HepG2 (cell line): ENCODE results near the gene VEZT. TPM values are rescaled to one million over a fixed set of nuclear protein-coding genes. Genes with fewer than 3 reads are reported as not detected.

Experiments
- ATAC-seq: fragments of 200-7000 bp; cut with Tn5 transposase; 3 replicates; pipeline ENCODE4 v1.9.1; 2020; ENCODE audit warnings: mild to moderate bottlenecking, moderate library complexity
- BruUV-seq: library from RNA; stranded (reverse); fragments of 400-500 nt; replicated peaks from 2 replicates; lab custom pipeline; 2021; lab: Mats Ljungman, UMichigan
- CTCF ChIA-PET: fragments of 300-600 bp; formaldehyde crosslinking; extraction: SDS; loops from one replicate; lab custom pipeline; 2021; ENCODE audit warnings: low total read pairs, inconsistent platforms, low intra/inter-chr PET ratio; lab: Yijun Ruan, JAX
- POLR2A ChIA-PET: fragments of 350-600 bp; sonication (Branson Sonifier 250); formaldehyde crosslinking; loops from one replicate; lab custom pipeline; 2020; ENCODE audit warnings: antibody characterized with exemption, inconsistent platforms; lab: Yijun Ruan, JAX
- DNase-seq: peaks from one replicate; pipeline ENCODE4 v3.0.0-alpha.2; 2015; ENCODE audit warnings: low spot score
- FAIRE-seq: peaks from 3 replicates; lab custom pipeline; 2011; peaks lifted over from hg19 to GRCh38; lab: Jason Lieb, UNC
- H2AFZ ChIP-seq: one replicate; pipeline ENCODE4 v1.6.1; 2011; ENCODE audit warnings: low read length, inconsistent platforms
- H3K27ac ChIP-seq: fragments of 300-600 bp; 3 replicates; pipeline ENCODE4 v1.8.0; 2011; ENCODE audit warnings: mixed run types, mild to moderate bottlenecking, mixed read lengths, low read length, inconsistent platforms; ENCODE audit not compliant: insufficient read depth; ENCODE audit errors: extremely low read length
- H3K27me3 ChIP-seq, 2 experiments: fragments of 200-600 bp in 1 of 2; 2 replicates in 1 of 2; 3 replicates in 1 of 2; pipeline versions ENCODE4 v1.6.0 to v1.8.0; 2011; ENCODE audit warnings: low read length in 2 of 2, mild to moderate bottlenecking in 2 of 2, moderate library complexity in 2 of 2, inconsistent platforms in 1 of 2; ENCODE audit not compliant: insufficient read depth in 2 of 2, control insufficient read depth in 1 of 2
- H3K36me3 ChIP-seq, 2 experiments: fragments of 200-600 bp in 1 of 2; replicated peaks in 1 of 2; 2 replicates in 1 of 2; 3 replicates in 1 of 2; pipeline versions ENCODE4 v1.5.1 to v1.8.0; 2011; ENCODE audit warnings: low read length in 2 of 2, inconsistent platforms in 1 of 2; ENCODE audit not compliant: insufficient read depth in 2 of 2, control insufficient read depth in 1 of 2
- H3K4me1 ChIP-seq: 2 replicates; pipeline ENCODE4 v1.5.1; 2012; ENCODE audit warnings: low read length, inconsistent platforms; ENCODE audit not compliant: insufficient read depth
- H3K4me2 ChIP-seq: 2 replicates; pipeline ENCODE4 v1.6.0; 2011; ENCODE audit warnings: low read depth, low read length, inconsistent platforms
- H3K4me3 ChIP-seq, 3 experiments: fragments of 200-600 bp in 1 of 3; sonication (generic), shearing (Covaris generic) in 1 of 3; replicated peaks in 1 of 3; 2 replicates each; pipeline ENCODE4 v1.5.1; 2011 to 2016; ENCODE audit warnings: low read length in 3 of 3, inconsistent platforms in 2 of 3, low read depth in 2 of 3, mild to moderate bottlenecking in 2 of 3, control low read depth in 1 of 3, mixed read lengths in 1 of 3; ENCODE audit not compliant: insufficient read depth in 1 of 3
- H3K79me2 ChIP-seq: one replicate; pipeline ENCODE4 v1.6.1; 2011; ENCODE audit warnings: low read length, inconsistent platforms; ENCODE audit not compliant: insufficient read depth
- H3K9ac ChIP-seq: 2 replicates; pipeline ENCODE4 v1.6.0; 2011; ENCODE audit warnings: mild to moderate bottlenecking, low read depth, low read length, inconsistent platforms; ENCODE audit not compliant: insufficient read depth
- H3K9me3 ChIP-seq: 2 replicates; pipeline ENCODE4 v1.5.1; 2012; ENCODE audit warnings: mild to moderate bottlenecking, low read length
- H4K20me1 ChIP-seq: 2 replicates; pipeline ENCODE4 v1.6.0; 2011; ENCODE audit warnings: inconsistent platforms, mild to moderate bottlenecking, low read length, moderate library complexity; ENCODE audit not compliant: insufficient read depth
- BRCA1 ChIP-seq: sonication (generic); formaldehyde crosslinking; IDR thresholded peaks from 2 replicates; pipeline ENCODE4 v1.4.0; 2020; ENCODE audit warnings: missing genetic modification reagents
- DNMT1 ChIP-seq: sonication (generic); formaldehyde crosslinking; IDR thresholded peaks from 2 replicates; pipeline ENCODE4 v1.5.1; 2020; ENCODE audit warnings: mild to moderate bottlenecking, missing genetic modification reagents
- DR1 ChIP-seq: sonication (generic); formaldehyde crosslinking; IDR thresholded peaks from 2 replicates; pipeline ENCODE4 v1.8.0; 2021; ENCODE audit warnings: mild to moderate bottlenecking, missing genetic modification reagents, inconsistent platforms
- ELF1 ChIP-seq: sonication (generic); formaldehyde crosslinking; IDR thresholded peaks from 2 replicates; pipeline ENCODE4 v1.4.0; 2020; ENCODE audit warnings: missing genetic modification reagents
- HOXA3 ChIP-seq: sonication (generic); formaldehyde crosslinking; IDR thresholded peaks from 2 replicates; pipeline ENCODE4 v1.5.0; 2020; ENCODE audit warnings: missing genetic modification reagents
- LCORL ChIP-seq, 2 experiments: fragments of 450-650 bp in 1 of 2; sonication (generic) in 1 of 2; formaldehyde crosslinking in 1 of 2; IDR thresholded peaks; 2 replicates each; pipeline versions ENCODE4 v1.5.0 to v1.6.1; 2017 to 2020; ENCODE audit warnings: antibody characterized with exemption in 1 of 2, missing genetic modification reagents in 1 of 2
- RNF2 ChIP-seq: fragments of 450-650 bp; conservative IDR thresholded peaks from 2 replicates; pipeline ENCODE4 v1.6.1; 2016; ENCODE audit warnings: low read depth
- TCF7L2 ChIP-seq: IDR thresholded peaks from 2 replicates; pipeline ENCODE4 v1.6.1; 2011; ENCODE audit warnings: mild to moderate bottlenecking, low read depth, low read length, moderate library complexity
- TSC22D2 ChIP-seq: sonication (generic); formaldehyde crosslinking; IDR thresholded peaks from 2 replicates; pipeline ENCODE4 v1.5.1; 2020; ENCODE audit warnings: missing genetic modification reagents, mild to moderate bottlenecking, borderline replicate concordance
- ZEB1 ChIP-seq: IDR thresholded peaks from 2 replicates; pipeline ENCODE4 v1.6.1; 2012; ENCODE audit warnings: mild to moderate bottlenecking, low read depth, inconsistent platforms; ENCODE audit not compliant: insufficient replicate concordance
- ZNF12 ChIP-seq: sonication (generic); formaldehyde crosslinking; IDR thresholded peaks from 2 replicates; pipeline ENCODE4 v1.5.0; 2020; ENCODE audit warnings: missing genetic modification reagents
- ZNF280D ChIP-seq: sonication (generic); formaldehyde crosslinking; IDR thresholded peaks from 2 replicates; pipeline ENCODE4 v1.5.1; 2020; ENCODE audit warnings: mild to moderate bottlenecking, missing genetic modification reagents
- ZNF556 ChIP-seq: sonication (generic); formaldehyde crosslinking; IDR thresholded peaks from 2 replicates; pipeline ENCODE4 v1.4.0; 2020; ENCODE audit warnings: mild to moderate bottlenecking, missing genetic modification reagents, borderline replicate concordance
- ZNF570 ChIP-seq: sonication (generic); formaldehyde crosslinking; IDR thresholded peaks from 2 replicates; pipeline ENCODE4 v1.4.0; 2020; ENCODE audit warnings: mild to moderate bottlenecking, missing genetic modification reagents, borderline replicate concordance
- ZNF687 ChIP-seq: sonication (generic); formaldehyde crosslinking; IDR thresholded peaks from 2 replicates; pipeline ENCODE4 v1.5.1; 2020; ENCODE audit warnings: mild to moderate bottlenecking, missing genetic modification reagents, moderate library complexity
- ZSCAN31 ChIP-seq: sonication (generic); formaldehyde crosslinking; IDR thresholded peaks from 2 replicates; pipeline ENCODE4 v1.5.0; 2020; ENCODE audit warnings: low read depth, mild to moderate bottlenecking, missing genetic modification reagents
- ZSCAN9 ChIP-seq: IDR thresholded peaks from 2 replicates; pipeline ENCODE4 v1.6.1; 2016; ENCODE audit warnings: borderline replicate concordance
- WGBS: methylation state at CpG from one replicate; pipeline ENCODE4 v1.1.6; 2017; ENCODE audit warnings: low lambda C conversion rate; 5-methylcytosine and 5-hydroxymethylcytosine counted together
- in situ Hi-C: cut with HindIII; loops from 2 replicates; pipeline ENCODE4 v1.10.0; 2017; ENCODE audit warnings: low pct_unique_long_range_greater_than_20kb; ENCODE audit not compliant: extremely low pct_ligation_motif_present
- intact Hi-C: fragments of 100-400 bp; cut with micrococcal nuclease; formaldehyde crosslinking; loops from one replicate; pipeline ENCODE4 v1.10.0; 2022; ENCODE audit not compliant: unreplicated experiment
- polyA plus RNA-seq, 8 experiments: library from polyadenylated mRNA; depleted of rRNA in 3 of 8; stranded (reverse) in 7 of 8; unstranded in 1 of 8; fragments of >200 nt; fragmentation: Illumina TruSeq in 4 of 8; extraction: Trizol in 4 of 8; gene quantifications; 2 replicates each; pipeline versions ENCODE4 v1.2.1 to v1.2.3, GENCODE V29; 2011 to 2016; ENCODE audit warnings: low read depth in 4 of 8, missing spikeins in 1 of 8, mixed read lengths in 1 of 8; ENCODE audit not compliant: insufficient read depth in 1 of 8
- total RNA-seq, 5 experiments: library from RNA; depleted of rRNA; stranded (reverse); fragments of >200 nt; fragmentation: Illumina TruSeq; extraction: Trizol; gene quantifications; 2 replicates each; pipeline ENCODE4 v1.2.3, GENCODE V29; 2016; ENCODE audit warnings: low read depth in 1 of 5

The VEZT gene
- total and polyA plus RNA-seq, 2 of the 13 experiments (the other 11 are each of a cell fraction or from before 2014, with no cell fraction given) = 35.5 to 51.6 TPM

- BruUV-seq = no TSS peak
- H3K79me2 ChIP-seq = peaks cover 40% of the 10 kb centered on the region
- no peak for FAIRE-seq
Measured at GRCh38 chr12:95244350-95244749, 26.7 kb downstream of the VEZT start.

GRCh38 chr12:95248095-95248494 lies 30.5 kb downstream of the VEZT start:
- 97% methylated on average over 1 of the region's 1 CpG for WGBS
- H4K20me1 ChIP-seq = peaks cover 2% of the 10 kb centered on the region; the same call in 1 of the 2 replicates
- no peak overlapping the region for H2AFZ ChIP-seq
- no TSS peak for BruUV-seq
- H3K79me2 ChIP-seq = peaks cover 30% of the 10 kb centered on the region
- FAIRE-seq (no peak), ATAC-seq (no peak), DNase-seq (no peak)
- ChIA-PET CTCF (no interaction called here), POLR2A (no interaction called here)
- no peak overlapping the region for H3K4me3 ChIP-seq
- H3K9ac ChIP-seq = no peak overlapping the region
- H3K9me3 ChIP-seq = no peaks in the 10 kb centered on the region
- H3K36me3 ChIP-seq = peaks cover 3 to 4% of the 10 kb centered on the region in 2 experiments; a peak in 4 of 5 replicates
- no peaks in the 10 kb centered on the region; a peak in 1 of 5 replicates for H3K27me3 ChIP-seq
- no peak overlapping the region for H3K27ac ChIP-seq
- no peak overlapping the region for H3K4me2 ChIP-seq
- intact Hi-C loops = no loop called here
- in situ Hi-C loops = no loop called here
- H3K4me1 ChIP-seq = peaks cover 13% of the 10 kb centered on the region; the same call in 1 of the 2 replicates
- TF ChIP-seq ZNF687 (CRISPR knock-in tag) (no peak), ZNF280D (CRISPR knock-in tag) (no peak), LCORL (IDR thresholded peaks at IDR 0.05) (no peak), LCORL (CRISPR knock-in tag; IDR thresholded peaks at IDR 0.05) (no peak)

More at GRCh38 chr12:95244350-95244749, 26.7 kb downstream of the VEZT start:
- Histone ChIP-seq H2AFZ (no peak overlapping the region), H3K9ac (no peak overlapping the region), H4K20me1 (0 out of 2 replicates have a peak, but pooled peaks cover 2% of the 10 kb centered on the region), H3K27ac (no peak overlapping the region), H3K36me3 (peaks cover 4% of the 10 kb centered on the region in 2 experiments; a peak in 2 of 5 replicates), H3K9me3 (no peaks in the 10 kb centered on the region), H3K4me2 (no peak overlapping the region), H3K27me3 (no peaks in the 10 kb centered on the region; a peak in 1 of 5 replicates), H3K4me3 (no peak overlapping the region), H3K4me1 (peaks cover 16% of the 10 kb centered on the region)
- WGBS = 97% methylated on average over 3 of the region's 3 CpGs
- DNase-seq (no peak), ATAC-seq (no peak)
- intact Hi-C loops (no loop called here), in situ Hi-C loops (no loop called here)
- POLR2A ChIA-PET = no interaction called here
- TF ChIP-seq ZNF570 (CRISPR knock-in tag) (no peak), TSC22D2 (no peak), ZEB1 (no peak), ELF1 (no peak), HOXA3 (no peak), BRCA1 (CRISPR knock-in tag) (no peak), ZNF556 (CRISPR knock-in tag) (no peak), RNF2 (no peak), DNMT1 (CRISPR knock-in tag) (no peak), TCF7L2 (no peak), ZSCAN9 (no peak), ZSCAN31 (CRISPR knock-in tag) (no peak), ZNF12 (CRISPR knock-in tag) (no peak), DR1 (CRISPR knock-in tag) (no peak)
- CTCF ChIA-PET = no interaction called here
